Panc1 (cell line): Measurements from ENCODE around the gene R3HDM4. TPM values are rescaled to one million over a fixed set of nuclear protein-coding genes. Genes with fewer than 3 reads are reported as not detected.

Experiments used
- ATAC-seq: fragments of 200-7000 bp; cut with Tn5 transposase; 2 replicates; pipeline ENCODE4 v1.9.1; 2020; ENCODE audit warnings: mild to moderate bottlenecking, moderate library complexity
- BruUV-seq: library from RNA; stranded (reverse); fragments of 400-500 nt; replicated peaks from 2 replicates; lab custom pipeline; 2021; lab: Mats Ljungman, UMichigan
- CTCF ChIA-PET: fragments of 300-600 bp; sonication (Branson Sonifier 250); formaldehyde crosslinking; loops from one replicate; lab custom pipeline; 2022; ENCODE audit warnings: antibody characterized with exemption; lab: Charles Lee
- POLR2A ChIA-PET: fragments of 300-600 bp; sonication (Branson Sonifier 250); formaldehyde crosslinking; loops from one replicate; lab custom pipeline; 2022; ENCODE audit warnings: antibody characterized with exemption; lab: Charles Lee
- DNase-seq: peaks from one replicate; pipeline ENCODE4 v3.0.0-alpha.2; 2010; ENCODE audit warnings: low read depth, low spot score
- H3K27ac ChIP-seq: 2 replicates; pipeline ENCODE4 v1.5.1; 2011; ENCODE audit warnings: mild to moderate bottlenecking, low read length, inconsistent platforms
- H3K27me3 ChIP-seq: fragments of 200-500 bp; sonication (Bioruptor generic); 2 replicates; pipeline ENCODE4 v1.6.0; 2014; ENCODE audit warnings: low read length, inconsistent platforms; ENCODE audit not compliant: control insufficient read depth, insufficient read depth
- H3K36me3 ChIP-seq: fragments of 200-500 bp; sonication (Bioruptor generic); 2 replicates; pipeline ENCODE4 v1.5.1; 2014; ENCODE audit warnings: inconsistent platforms, mild to moderate bottlenecking, low read length, moderate library complexity; ENCODE audit not compliant: control insufficient read depth, insufficient read depth
- H3K4me1 ChIP-seq: 2 replicates; pipeline ENCODE4 v1.5.1; 2011; ENCODE audit warnings: inconsistent platforms, mild to moderate bottlenecking, low read length, moderate library complexity; ENCODE audit not compliant: control insufficient read depth, insufficient read depth
- H3K4me3 ChIP-seq, 2 experiments: 2 replicates each; pipeline ENCODE4 v1.5.1; 2011 to 2012; ENCODE audit warnings: low read depth in 2 of 2, low read length in 2 of 2, mild to moderate bottlenecking in 2 of 2, inconsistent platforms in 1 of 2, moderate library complexity in 1 of 2
- H3K9me3 ChIP-seq: fragments of 200-500 bp; sonication (Bioruptor generic); 2 replicates; pipeline ENCODE4 v1.5.1; 2014; ENCODE audit warnings: low read depth, mild to moderate bottlenecking, inconsistent platforms, low read length, moderate library complexity; ENCODE audit not compliant: control insufficient read depth, insufficient read depth
- POLR2AphosphoS5 ChIP-seq: IDR thresholded peaks from 2 replicates; pipeline ENCODE4 v1.6.1; 2012; ENCODE audit warnings: mild to moderate bottlenecking, low read depth, low read length, moderate library complexity
- REST ChIP-seq, 2 experiments: IDR thresholded peaks; 2 replicates each; pipeline ENCODE4 v1.6.1; 2011 to 2012; ENCODE audit warnings: low read depth in 2 of 2, control low read depth in 1 of 2, low read length in 1 of 2, mild to moderate bottlenecking in 1 of 2, moderate library complexity in 1 of 2; ENCODE audit not compliant: insufficient read depth in 1 of 2
- SIN3A ChIP-seq: IDR thresholded peaks from 2 replicates; pipeline ENCODE4 v1.6.1; 2012; ENCODE audit warnings: low read depth, mild to moderate bottlenecking, low read length, moderate library complexity, borderline replicate concordance; ENCODE audit not compliant: insufficient read depth
- TCF7L2 ChIP-seq: IDR thresholded peaks from 2 replicates; pipeline ENCODE4 v1.6.1; 2011; ENCODE audit warnings: mild to moderate bottlenecking, low read depth, low read length, inconsistent platforms
- in situ Hi-C: cut with HindIII; loops from 2 replicates; pipeline ENCODE4 v1.10.0; 2016; ENCODE audit warnings: low sequenced_read_pairs, low pct_unique_long_range_greater_than_20kb
- intact Hi-C: fragments of 100-400 bp; cut with micrococcal nuclease; formaldehyde crosslinking; loops from one replicate; pipeline ENCODE4 v1.10.0; 2022; ENCODE audit not compliant: unreplicated experiment
- total RNA-seq: library from RNA; stranded (reverse); gene quantifications from one replicate; pipeline ENCODE4 v1.2.1, GENCODE V29; 2021; ENCODE audit not compliant: unreplicated experiment
- TF ChIP-seq, protein P1 (sequence below): fragments of 450-650 bp; IDR thresholded peaks from 2 replicates; pipeline ENCODE4 v1.5.1; 2017; ENCODE audit warnings: mild to moderate bottlenecking

The R3HDM4 gene
- total RNA-seq, 1 experiment from 2014 or later, result 43.5 TPM

DNA sequence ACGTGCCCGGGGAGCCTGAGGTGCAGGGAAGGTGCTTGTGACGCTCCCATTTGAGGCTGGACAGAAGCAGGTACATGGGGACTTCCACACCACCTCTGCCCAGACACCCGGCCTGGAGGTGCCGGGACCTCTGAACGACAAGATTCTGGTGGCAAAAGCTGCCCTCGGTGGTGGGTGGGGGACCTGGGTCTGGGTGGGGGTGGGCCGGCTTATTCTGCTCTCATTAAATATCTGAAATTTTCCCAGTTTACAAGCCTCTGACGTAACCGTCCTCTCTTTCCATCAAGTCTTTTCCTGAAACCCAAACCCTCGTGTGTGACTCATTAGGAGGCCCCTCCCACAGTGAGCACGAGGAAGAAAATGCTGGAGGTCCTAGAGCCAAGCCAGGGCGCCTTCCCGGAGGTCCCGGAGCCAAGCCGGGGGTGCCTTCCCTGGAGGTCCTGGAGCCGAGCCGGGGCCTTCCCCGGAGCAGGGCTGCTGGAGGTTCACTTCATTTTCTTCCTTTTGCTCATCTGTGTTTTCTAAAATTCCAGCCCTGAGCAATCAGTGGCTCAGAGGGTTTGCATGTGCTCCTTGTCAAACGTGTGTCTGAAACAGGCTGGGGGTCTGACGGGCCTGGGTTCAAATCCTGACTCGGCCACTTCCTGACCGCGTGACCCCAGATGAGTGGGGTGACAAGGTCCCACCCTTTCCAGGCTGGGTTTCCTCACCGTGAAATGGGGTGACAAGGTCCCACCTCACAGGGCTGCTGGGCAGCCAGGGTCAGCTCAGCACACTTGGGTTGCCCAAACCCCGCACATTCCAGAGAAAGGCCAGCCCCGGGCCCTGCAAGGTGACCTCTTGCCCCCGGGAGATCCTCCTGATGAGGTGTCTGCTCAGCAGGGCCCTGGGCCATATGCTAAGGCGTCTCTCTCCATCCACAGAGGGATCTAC is 43.5 kb downstream of the R3HDM4 start:
- Histone ChIP-seq H3K9me3 (no peaks in the 10 kb centered on the region), H3K27me3 (no peaks in the 10 kb centered on the region), H3K4me1 (peaks cover 5% of the 10 kb centered on the region; the same call in 1 of the 2 replicates), H3K27ac (no peak overlapping the region), H3K36me3 (no peaks in the 10 kb centered on the region), H3K4me3 (no peak overlapping the region)
- no TSS peak for BruUV-seq
- ATAC-seq (no peak), DNase-seq (no peak)
- intact Hi-C loops, result no loop called here
- in situ Hi-C loops, result no loop called here
- no peak for TF ChIP-seq TCF7L2
- no peak for TF ChIP-seq SIN3A
- TF ChIP-seq, protein P1, sequence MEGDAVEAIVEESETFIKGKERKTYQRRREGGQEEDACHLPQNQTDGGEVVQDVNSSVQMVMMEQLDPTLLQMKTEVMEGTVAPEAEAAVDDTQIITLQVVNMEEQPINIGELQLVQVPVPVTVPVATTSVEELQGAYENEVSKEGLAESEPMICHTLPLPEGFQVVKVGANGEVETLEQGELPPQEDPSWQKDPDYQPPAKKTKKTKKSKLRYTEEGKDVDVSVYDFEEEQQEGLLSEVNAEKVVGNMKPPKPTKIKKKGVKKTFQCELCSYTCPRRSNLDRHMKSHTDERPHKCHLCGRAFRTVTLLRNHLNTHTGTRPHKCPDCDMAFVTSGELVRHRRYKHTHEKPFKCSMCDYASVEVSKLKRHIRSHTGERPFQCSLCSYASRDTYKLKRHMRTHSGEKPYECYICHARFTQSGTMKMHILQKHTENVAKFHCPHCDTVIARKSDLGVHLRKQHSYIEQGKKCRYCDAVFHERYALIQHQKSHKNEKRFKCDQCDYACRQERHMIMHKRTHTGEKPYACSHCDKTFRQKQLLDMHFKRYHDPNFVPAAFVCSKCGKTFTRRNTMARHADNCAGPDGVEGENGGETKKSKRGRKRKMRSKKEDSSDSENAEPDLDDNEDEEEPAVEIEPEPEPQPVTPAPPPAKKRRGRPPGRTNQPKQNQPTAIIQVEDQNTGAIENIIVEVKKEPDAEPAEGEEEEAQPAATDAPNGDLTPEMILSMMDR, result no peak
- no peak for TF ChIP-seq REST (IDR thresholded peaks at IDR 0.05; ENCODE audit: insufficient read depth in 1 of 2, low read depth in 2 of 2, low read length in 1 of 2)
- TF ChIP-seq POLR2AphosphoS5, result no peak
- ChIA-PET POLR2A (no interaction called here), CTCF (no interaction called here)

- DNase-seq (no peak), ATAC-seq (no peak)
- POLR2A ChIA-PET, result no interaction called here
- BruUV-seq, result no TSS peak
- no peaks in the 10 kb centered on the region for H3K27me3 ChIP-seq
- H3K4me3 ChIP-seq, result no peak overlapping the region
- no peak overlapping the region for H3K27ac ChIP-seq
- intact Hi-C loops (no loop called here), in situ Hi-C loops (no loop called here)
- no peak for TF ChIP-seq TCF7L2
- no peak for TF ChIP-seq POLR2AphosphoS5
- TF ChIP-seq REST (IDR thresholded peaks at IDR 0.05; ENCODE audit: insufficient read depth in 1 of 2, low read depth in 2 of 2, low read length in 1 of 2), result no peak
- no peak for TF ChIP-seq SIN3A
- H3K36me3 ChIP-seq, result no peaks in the 10 kb centered on the region
- H3K4me1 ChIP-seq, result peaks cover 5% of the 10 kb centered on the region; the same call in 1 of the 2 replicates
- no peaks in the 10 kb centered on the region for H3K9me3 ChIP-seq
- CTCF ChIA-PET, result no interaction called here
Measured at GRCh38 chr19:868458-869244, 44.4 kb downstream of the R3HDM4 start.
